Uterus (tissue), 2 donors: ENCODE results near the gene MT3.

Experiments
- POLR2A ChIP-seq, 2 donors: fragments of 450-650 bp; IDR thresholded peaks; one replicate each; pipeline ENCODE4 v1.6.1; 2016; ENCODE audit warnings: antibody characterized with exemption in 2 of 2, mild to moderate bottlenecking in 1 of 2, moderate library complexity in 1 of 2
- TF ChIP-seq, protein P1 (sequence below), 4 experiments: fragments of 200-600 bp in 2 of 4; fragments of 450-650 bp in 2 of 4; sonication (generic) in 2 of 4; IDR thresholded peaks; one replicate each; pipeline ENCODE4 v1.5.1; 2016 to 2019; ENCODE audit warnings: antibody characterized with exemption in 4 of 4, mild to moderate bottlenecking in 2 of 4, moderate library complexity in 1 of 4

DNA sequence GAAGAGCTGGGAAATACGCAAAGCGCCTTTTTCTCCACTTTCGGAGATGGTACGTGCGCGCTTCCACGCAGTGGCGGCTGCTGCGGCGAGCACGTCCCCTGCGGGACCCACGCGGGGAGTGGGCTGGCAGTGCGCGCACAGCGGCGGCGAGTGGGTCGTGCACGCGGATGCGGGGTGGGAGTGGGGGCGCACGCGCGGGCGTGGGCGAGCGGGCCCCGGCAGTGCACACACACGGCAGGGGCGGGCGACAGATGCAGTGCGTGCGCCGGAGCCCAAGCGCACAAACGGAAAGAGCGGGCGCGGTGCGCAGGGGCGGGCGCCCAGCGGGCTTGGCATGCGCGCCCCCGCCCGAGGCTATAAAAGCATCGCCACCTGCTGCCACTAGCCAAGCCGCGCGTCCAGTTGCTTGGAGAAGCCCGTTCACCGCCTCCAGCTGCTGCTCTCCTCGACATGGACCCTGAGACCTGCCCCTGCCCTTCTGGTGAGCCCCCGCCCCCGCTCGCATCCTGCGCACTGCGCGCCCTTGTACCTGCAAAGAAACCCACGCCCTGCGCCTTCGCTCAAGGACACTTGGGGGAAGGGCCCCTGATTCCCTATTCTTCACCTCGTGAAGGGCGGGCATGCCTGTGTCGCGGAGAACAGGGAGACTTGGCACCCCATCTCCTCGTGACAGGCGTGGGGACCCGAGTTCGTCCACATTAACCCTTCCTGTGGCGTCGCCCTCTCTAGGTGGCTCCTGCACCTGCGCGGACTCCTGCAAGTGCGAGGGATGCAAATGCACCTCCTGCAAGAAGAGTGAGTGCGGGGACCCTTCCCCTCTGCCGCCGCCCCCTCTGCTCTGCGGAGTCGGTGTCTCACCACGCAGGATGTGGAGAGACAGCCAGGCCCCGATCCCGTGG lies at the start of gene MT3:
- TF ChIP-seq, protein P1, sequence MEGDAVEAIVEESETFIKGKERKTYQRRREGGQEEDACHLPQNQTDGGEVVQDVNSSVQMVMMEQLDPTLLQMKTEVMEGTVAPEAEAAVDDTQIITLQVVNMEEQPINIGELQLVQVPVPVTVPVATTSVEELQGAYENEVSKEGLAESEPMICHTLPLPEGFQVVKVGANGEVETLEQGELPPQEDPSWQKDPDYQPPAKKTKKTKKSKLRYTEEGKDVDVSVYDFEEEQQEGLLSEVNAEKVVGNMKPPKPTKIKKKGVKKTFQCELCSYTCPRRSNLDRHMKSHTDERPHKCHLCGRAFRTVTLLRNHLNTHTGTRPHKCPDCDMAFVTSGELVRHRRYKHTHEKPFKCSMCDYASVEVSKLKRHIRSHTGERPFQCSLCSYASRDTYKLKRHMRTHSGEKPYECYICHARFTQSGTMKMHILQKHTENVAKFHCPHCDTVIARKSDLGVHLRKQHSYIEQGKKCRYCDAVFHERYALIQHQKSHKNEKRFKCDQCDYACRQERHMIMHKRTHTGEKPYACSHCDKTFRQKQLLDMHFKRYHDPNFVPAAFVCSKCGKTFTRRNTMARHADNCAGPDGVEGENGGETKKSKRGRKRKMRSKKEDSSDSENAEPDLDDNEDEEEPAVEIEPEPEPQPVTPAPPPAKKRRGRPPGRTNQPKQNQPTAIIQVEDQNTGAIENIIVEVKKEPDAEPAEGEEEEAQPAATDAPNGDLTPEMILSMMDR (IDR thresholded peaks at IDR 0.05) = no peak
- TF ChIP-seq POLR2A (IDR thresholded peaks at IDR 0.05) = no peak
